ENCODE results near the gene HLTF.
A peak's percentile ranks its signal among the peaks of the same experiment; 100 is the strongest.

The HLTF gene

GRCh38 chr3:148998715-148999423 lies 87.5 kb downstream of the HLTF start:
- no peak for DNase-seq (ENCODE audit: low read depth)
- TF ChIP-seq CTCF (IDR thresholded peaks at IDR 0.05; ENCODE audit: low read length, missing control alignments) = no peak

GRCh38 chr3:148998297-148998696 lies 88.0 kb downstream of the HLTF start:
- DNase-seq (ENCODE audit: low read depth) = no peak
- no peak overlapping the region for H3K4me3 ChIP-seq (replicated peaks; ENCODE audit: low read depth, low read length)
- no peak for TF ChIP-seq CTCF (IDR thresholded peaks at IDR 0.05; ENCODE audit: low read length, missing control alignments)

More at GRCh38 chr3:148998715-148999423, 87.5 kb downstream of the HLTF start:
- H3K4me3 ChIP-seq (replicated peaks; ENCODE audit: low read depth, low read length) = no peak overlapping the region

- no peak for TF ChIP-seq CTCF (IDR thresholded peaks at IDR 0.05; ENCODE audit: low read length, missing control alignments)
- no peak overlapping the region for H3K4me3 ChIP-seq (replicated peaks; ENCODE audit: low read depth, low read length)
- no peak for DNase-seq (ENCODE audit: low read depth)
Measured at GRCh38 chr3:148997623-148998022, 88.7 kb downstream of the HLTF start.

- TF ChIP-seq CTCF (IDR thresholded peaks at IDR 0.05; ENCODE audit: low read length, missing control alignments) = no peak
- peak overlapping the region; percentile 75 for H3K4me3 ChIP-seq (replicated peaks; ENCODE audit: low read depth, low read length)
- DNase-seq (ENCODE audit: low read depth) = no peak
Measured at GRCh38 chr3:148992635-148993255, 93.6 kb downstream of the HLTF start.

- no peak for TF ChIP-seq CTCF (IDR thresholded peaks at IDR 0.05; ENCODE audit: low read length, missing control alignments)
- DNase-seq (ENCODE audit: low read depth) = peak; percentile 35
Measured at GRCh38 chr3:148992027-148992634, 94.2 kb downstream of the HLTF start.

GRCh38 chr3:148991219-148992026 lies 94.9 kb downstream of the HLTF start, which contains the start of gene GYG1:
Gene GYG1, plus strand, starts transcription at chr3:148991540. Its CDS starts 101 bp downstream, at chr3:148991641.
- DNase-seq (ENCODE audit: low read depth) = peak; percentile 85
- peak within 1 kb of the TSS; percentile 75 for H3K4me3 ChIP-seq (replicated peaks; ENCODE audit: low read depth, low read length)
- no peak for TF ChIP-seq CTCF (IDR thresholded peaks at IDR 0.05; ENCODE audit: low read length, missing control alignments)

More at GRCh38 chr3:148992027-148992634, 94.2 kb downstream of the HLTF start:
- peak overlapping the region; percentile 75 for H3K4me3 ChIP-seq (replicated peaks; ENCODE audit: low read depth, low read length)

All from fibroblast of pulmonary artery (primary cell).